T-helper 17 cell (primary cell): Measurements from ENCODE around the gene TDP1. TPM values are rescaled to one million over a fixed set of nuclear protein-coding genes. Genes with fewer than 3 reads are reported as not detected.

Experiments
- ATAC-seq: fragments of 150-1000 bp; cut with Tn5 transposase; 2 replicates; pipeline ENCODE4 v1.10.0; 2021; ENCODE audit warnings: mild to moderate bottlenecking, moderate library complexity
- DNase-seq, 3 donors: peaks; one replicate each; pipeline versions ENCODE4 v3.0.0 to v3.0.0-alpha.2; 2020 to 2021
- H3K9me3 ChIP-seq: one replicate; pipeline ENCODE4 v1.7.0; 2013; ENCODE audit warnings: low read length, mild to moderate bottlenecking; ENCODE audit not compliant: control insufficient read depth, poor library complexity, severe bottlenecking
- H3K27ac Mint-ChIP-seq: one replicate; pipeline ENCODE4 v1.8.0; 2022; ENCODE audit warnings: mild to moderate bottlenecking, moderate library complexity, mixed read lengths
- H3K27me3 Mint-ChIP-seq: one replicate; pipeline ENCODE4 v1.8.0; 2022; ENCODE audit warnings: mixed read lengths
- H3K36me3 Mint-ChIP-seq: one replicate; pipeline ENCODE4 v1.8.0; 2022; ENCODE audit warnings: low read depth, mixed read lengths
- H3K4me1 Mint-ChIP-seq: one replicate; pipeline ENCODE4 v1.8.0; 2022; ENCODE audit warnings: mild to moderate bottlenecking, mixed read lengths
- H3K4me3 Mint-ChIP-seq: one replicate; pipeline ENCODE4 v1.8.0; 2022; ENCODE audit warnings: mild to moderate bottlenecking, moderate library complexity, mixed read lengths
- total RNA-seq, 4 donors: library from RNA in 2 of 4; stranded (reverse) in 2 of 4; gene quantifications; one replicate each; pipeline ENCODE4 v1.2.3 and lab custom pipeline; 2022 to 2026

The TDP1 gene
- 10 to 100 TPM; 50.5 to 53.9 TPM for total RNA-seq
- total RNA-seq (lab: John Stamatoyannopoulos, UW), result 60.9 to 81.2 reads per million in 2 donors

DNA sequence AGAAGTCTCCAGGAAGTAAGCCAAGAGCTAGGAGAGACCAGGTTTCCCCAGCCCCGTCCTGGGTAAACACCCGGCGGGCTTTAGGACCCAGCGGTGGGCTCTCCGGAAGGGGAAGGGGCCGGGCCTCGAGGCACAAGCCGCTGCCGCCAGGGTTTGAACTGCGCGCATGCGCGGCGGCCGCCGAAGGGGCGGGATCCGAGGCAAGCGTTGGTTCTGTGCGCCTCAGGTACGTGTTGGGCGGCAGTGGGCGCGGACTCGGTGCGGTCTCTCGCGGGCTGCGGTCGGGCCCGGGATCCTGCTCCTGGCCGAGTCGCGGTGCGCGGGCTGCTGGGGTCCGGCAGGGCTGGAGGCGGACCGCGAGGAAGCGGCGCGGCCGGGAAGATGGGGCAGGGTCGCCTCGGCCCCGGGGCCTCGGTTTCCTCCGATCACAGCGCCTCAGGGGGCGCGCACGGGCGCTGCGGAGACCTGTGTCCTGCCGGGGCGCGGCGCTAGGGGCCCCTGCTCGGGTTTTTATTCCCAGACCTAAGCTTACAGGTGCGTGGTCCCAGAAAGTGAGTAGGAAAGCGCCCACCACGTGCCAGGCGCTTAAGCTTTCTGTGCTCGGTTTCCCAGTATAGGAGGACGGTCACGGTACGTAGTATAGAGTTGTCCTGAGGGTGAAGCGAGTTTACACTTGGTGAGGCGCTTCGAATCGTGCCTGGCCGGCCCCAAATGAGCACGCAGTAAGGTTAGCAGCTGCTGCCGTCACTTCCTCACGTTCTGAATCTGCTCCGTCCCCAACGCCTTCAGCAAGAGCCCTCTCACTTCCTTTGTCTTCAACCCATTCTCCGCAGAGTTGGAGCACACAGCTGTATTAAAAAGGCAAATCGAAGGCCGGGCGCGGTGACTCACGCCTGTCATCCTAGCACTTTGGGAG lies at the start of gene TDP1:
Gene TDP1 (plus strand): TSS at position 183 of the 916 bp plus-strand sequence. CDS start 7,188 bp downstream, outside the sequence.
- H3K27ac Mint-ChIP-seq, result peak within 1 kb of the TSS; percentile 94
- peak within 1 kb of the TSS; percentile 97 for H3K4me3 Mint-ChIP-seq
- peaks cover 35% of the 10 kb centered on the region for H3K4me1 Mint-ChIP-seq
- no peaks in the 10 kb centered on the region for H3K27me3 Mint-ChIP-seq
- no peaks in the 10 kb centered on the region for H3K9me3 ChIP-seq
- peak; percentile 72 for ATAC-seq
- peak; percentile 91 to 98 (median 95) for DNase-seq
- peaks cover 2% of the 10 kb centered on the region for H3K36me3 Mint-ChIP-seq

GRCh38 chr14:89906000-89906399 lies 49.7 kb upstream of the TDP1 start:
- Mint-ChIP-seq H3K36me3 (peaks cover 7% of the 10 kb centered on the region), H3K27me3 (peaks cover 44% of the 10 kb centered on the region), H3K4me1 (peaks cover 25% of the 10 kb centered on the region), H3K4me3 (no peak overlapping the region), H3K27ac (no peak overlapping the region)
- H3K9me3 ChIP-seq, result no peaks in the 10 kb centered on the region
- ATAC-seq (no peak), DNase-seq (no peak)

DNA sequence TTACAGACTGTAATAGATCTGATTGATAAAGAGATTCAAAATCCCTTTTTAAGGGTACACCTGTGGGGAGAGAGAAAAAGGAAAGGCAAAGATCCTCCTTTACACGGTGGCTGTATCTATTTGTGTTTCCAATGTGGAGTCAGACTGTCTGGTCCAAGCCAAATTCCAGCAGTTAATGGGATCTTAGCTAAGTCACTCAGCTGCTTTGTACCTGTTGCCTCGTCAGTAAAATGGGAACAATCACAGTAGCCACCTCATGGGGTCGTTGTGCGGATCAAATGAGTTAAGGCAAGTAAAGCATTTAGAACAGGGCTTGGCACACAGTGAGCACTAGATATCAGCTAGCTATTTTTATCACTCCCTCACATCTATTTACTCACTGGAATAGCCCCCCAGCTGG lies 48.1 kb upstream of the TDP1 start:
- H3K9me3 ChIP-seq, result no peaks in the 10 kb centered on the region
- ATAC-seq (no peak), DNase-seq (no peak)
- no peak overlapping the region for H3K4me3 Mint-ChIP-seq
- peaks cover 7% of the 10 kb centered on the region for H3K36me3 Mint-ChIP-seq
- peaks cover 25% of the 10 kb centered on the region for H3K4me1 Mint-ChIP-seq
- no peak overlapping the region for H3K27ac Mint-ChIP-seq
- peaks cover 49% of the 10 kb centered on the region for H3K27me3 Mint-ChIP-seq

- H3K9me3 ChIP-seq, result no peaks in the 10 kb centered on the region
- no peak overlapping the region for H3K27ac Mint-ChIP-seq
- no peak overlapping the region for H3K4me3 Mint-ChIP-seq
- peaks cover 53% of the 10 kb centered on the region for H3K27me3 Mint-ChIP-seq
- DNase-seq, result no peak
- no peak for ATAC-seq
- peaks cover 7% of the 10 kb centered on the region for H3K36me3 Mint-ChIP-seq
- H3K4me1 Mint-ChIP-seq, result peaks cover 14% of the 10 kb centered on the region
These were observed 46.8 kb upstream of the TDP1 start for GRCh38 chr14:89908712-89909450.

GRCh38 chr14:89909586-89909985 lies 46.1 kb upstream of the TDP1 start:
- H3K9me3 ChIP-seq, result no peaks in the 10 kb centered on the region
- no peak for ATAC-seq
- no peak for DNase-seq
- H3K27ac Mint-ChIP-seq, result no peak overlapping the region
- no peak overlapping the region for H3K4me3 Mint-ChIP-seq
- peaks cover 53% of the 10 kb centered on the region for H3K27me3 Mint-ChIP-seq
- peaks cover 7% of the 10 kb centered on the region for H3K36me3 Mint-ChIP-seq
- peaks cover 11% of the 10 kb centered on the region for H3K4me1 Mint-ChIP-seq

- H3K4me3 Mint-ChIP-seq, result no peak overlapping the region
- no peaks in the 10 kb centered on the region for H3K9me3 ChIP-seq
- H3K27ac Mint-ChIP-seq, result peak overlapping the region; percentile 67
- DNase-seq, result no peak
- H3K36me3 Mint-ChIP-seq, result peaks cover 6% of the 10 kb centered on the region
- H3K4me1 Mint-ChIP-seq, result peaks cover 11% of the 10 kb centered on the region
- peaks cover 50% of the 10 kb centered on the region for H3K27me3 Mint-ChIP-seq
- no peak for ATAC-seq
These were observed 45.1 kb upstream of the TDP1 start for GRCh38 chr14:89910691-89911009.

DNA sequence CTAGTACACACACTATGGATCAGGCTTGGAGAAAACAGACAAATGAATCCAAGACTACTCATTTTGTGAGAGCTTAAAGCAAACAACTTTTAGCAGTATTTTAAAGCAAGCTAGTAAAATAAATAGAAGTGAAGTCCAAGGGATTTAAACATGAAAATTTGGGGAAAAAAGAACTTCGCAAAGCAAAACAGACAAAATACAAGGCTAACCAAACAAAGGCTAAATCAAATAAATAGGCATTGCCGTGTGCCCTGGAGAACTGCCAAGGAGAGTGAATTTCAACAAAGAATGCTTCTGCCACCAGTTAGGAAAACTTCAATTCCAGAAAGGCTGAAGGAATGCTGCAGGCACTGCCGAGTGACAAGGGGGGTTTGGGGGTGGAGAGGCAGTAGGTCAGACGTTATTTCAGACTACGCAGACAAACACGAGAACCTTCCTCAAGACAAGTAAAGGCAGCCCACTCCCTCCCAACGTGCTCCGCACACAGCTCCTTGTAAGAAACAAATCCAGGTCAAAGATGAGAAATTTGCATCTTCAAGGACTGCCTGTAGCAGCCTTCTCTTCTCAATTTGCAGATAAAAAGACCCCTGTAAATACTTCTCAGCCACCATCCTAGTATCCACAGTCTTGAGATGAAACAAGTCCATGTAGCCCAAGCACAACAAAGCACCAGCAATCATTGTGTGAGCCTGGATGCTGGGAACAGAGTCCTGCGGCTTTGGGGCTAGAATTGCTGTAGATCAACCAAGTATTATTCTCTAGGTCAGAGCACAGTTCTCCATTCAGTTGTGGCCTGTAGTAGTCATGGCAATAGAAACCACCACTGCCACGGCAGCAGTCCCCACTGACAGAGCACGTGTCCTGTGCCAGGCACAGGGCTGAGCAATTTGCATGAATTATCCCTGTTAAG lies 44.5 kb upstream of the TDP1 start:
- H3K27ac Mint-ChIP-seq, result peak overlapping the region; percentile 67
- no peak overlapping the region for H3K4me3 Mint-ChIP-seq
- H3K9me3 ChIP-seq, result no peaks in the 10 kb centered on the region
- H3K4me1 Mint-ChIP-seq, result peaks cover 11% of the 10 kb centered on the region
- H3K27me3 Mint-ChIP-seq, result peaks cover 52% of the 10 kb centered on the region
- ATAC-seq (no peak), DNase-seq (no peak)
- peaks cover 5% of the 10 kb centered on the region for H3K36me3 Mint-ChIP-seq

GRCh38 chr14:89912221-89912620 lies 43.5 kb upstream of the TDP1 start:
- no peaks in the 10 kb centered on the region for H3K9me3 ChIP-seq
- H3K36me3 Mint-ChIP-seq, result peaks cover 3% of the 10 kb centered on the region
- H3K4me3 Mint-ChIP-seq, result no peak overlapping the region
- no peak overlapping the region for H3K27ac Mint-ChIP-seq
- ATAC-seq (no peak), DNase-seq (no peak)
- H3K4me1 Mint-ChIP-seq, result peaks cover 8% of the 10 kb centered on the region
- H3K27me3 Mint-ChIP-seq, result peaks cover 49% of the 10 kb centered on the region

- no peaks in the 10 kb centered on the region for H3K9me3 ChIP-seq
- DNase-seq (no peak), ATAC-seq (no peak)
- Mint-ChIP-seq H3K27ac (no peak overlapping the region), H3K4me1 (peaks cover 8% of the 10 kb centered on the region), H3K27me3 (peaks cover 49% of the 10 kb centered on the region), H3K36me3 (peaks cover 3% of the 10 kb centered on the region), H3K4me3 (no peak overlapping the region)
These were observed 43.0 kb upstream of the TDP1 start for GRCh38 chr14:89912667-89913211.

DNA sequence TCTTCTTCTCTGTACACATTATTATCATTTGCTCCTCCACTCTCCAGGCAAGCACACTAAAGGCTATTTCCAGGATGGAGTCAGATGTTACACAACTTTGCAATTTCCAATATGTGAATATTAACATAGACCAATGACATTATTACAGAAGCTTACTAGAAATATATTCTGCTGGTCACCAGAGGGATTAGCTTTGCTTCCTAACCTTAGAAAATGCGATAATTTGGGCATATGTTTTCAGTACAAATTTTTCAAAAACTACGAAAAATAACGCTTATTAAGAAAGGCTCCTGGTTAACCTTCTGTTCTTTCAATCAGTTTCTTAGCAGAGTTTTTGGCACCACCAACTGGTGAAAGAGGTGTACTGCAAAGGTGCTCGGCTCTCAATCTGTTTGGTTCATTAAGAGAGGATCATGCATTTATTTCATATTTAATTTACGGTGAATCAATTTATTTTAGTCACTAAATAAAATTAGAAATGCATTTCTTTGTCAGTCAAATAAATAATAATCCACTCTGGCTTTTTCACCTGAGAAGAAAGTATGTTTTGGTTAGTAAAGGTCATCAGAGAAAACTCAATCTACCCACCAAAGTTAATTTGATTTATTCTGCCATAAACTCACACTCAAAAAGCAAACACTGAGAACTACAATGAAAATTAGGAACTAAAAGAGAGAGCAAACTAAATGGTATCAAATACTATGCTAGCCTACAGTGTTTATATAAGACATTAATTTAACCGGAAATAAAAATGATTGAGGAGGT lies 40.4 kb upstream of the TDP1 start:
- peaks cover 6% of the 10 kb centered on the region for H3K4me1 Mint-ChIP-seq

GRCh38 chr14:89918721-89919120 lies 37.0 kb upstream of the TDP1 start:
- no peak overlapping the region for H3K27ac Mint-ChIP-seq
- H3K4me1 Mint-ChIP-seq, result peaks cover 4% of the 10 kb centered on the region
- no peak overlapping the region for H3K4me3 Mint-ChIP-seq
- ATAC-seq, result no peak
- no peak for DNase-seq
- H3K27me3 Mint-ChIP-seq, result peaks cover 20% of the 10 kb centered on the region
- H3K36me3 Mint-ChIP-seq, result peaks cover 3% of the 10 kb centered on the region
- H3K9me3 ChIP-seq, result no peaks in the 10 kb centered on the region

More for the DNA sequence above, 40.4 kb upstream of the TDP1 start:
- peaks cover 6% of the 10 kb centered on the region for H3K36me3 Mint-ChIP-seq
- H3K27me3 Mint-ChIP-seq, result peaks cover 41% of the 10 kb centered on the region
- DNase-seq (peak; percentile 13 to 47 (median 21)), ATAC-seq (peak; percentile 73)
- no peaks in the 10 kb centered on the region for H3K9me3 ChIP-seq
- no peak overlapping the region for H3K27ac Mint-ChIP-seq
- H3K4me3 Mint-ChIP-seq, result no peak overlapping the region

DNA sequence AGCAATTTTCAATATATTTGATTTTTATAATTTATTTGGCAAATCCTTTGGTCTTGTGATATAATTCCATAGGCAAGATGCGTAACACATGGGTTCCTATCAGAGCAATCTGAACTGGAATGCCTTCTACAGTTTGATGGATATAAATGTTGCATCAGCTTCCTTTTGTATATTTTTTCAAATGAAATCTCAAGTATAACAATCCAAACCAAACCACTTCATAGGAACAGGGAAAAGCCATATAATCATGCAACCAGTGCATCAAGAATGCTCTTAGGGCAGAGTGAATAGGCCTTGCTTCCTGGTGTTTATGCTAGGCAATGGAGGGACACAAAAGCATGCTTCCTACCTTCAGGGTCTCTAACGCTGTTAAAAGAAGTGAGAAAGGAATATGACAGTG lies 35.7 kb upstream of the TDP1 start:
- H3K36me3 Mint-ChIP-seq, result peaks cover 3% of the 10 kb centered on the region
- H3K27ac Mint-ChIP-seq, result no peak overlapping the region
- H3K4me1 Mint-ChIP-seq, result peaks cover 4% of the 10 kb centered on the region
- no peak overlapping the region for H3K4me3 Mint-ChIP-seq
- DNase-seq (no peak), ATAC-seq (no peak)
- peaks cover 18% of the 10 kb centered on the region for H3K27me3 Mint-ChIP-seq
- H3K9me3 ChIP-seq, result no peaks in the 10 kb centered on the region
